Measurements from ENCODE around the gene PCK1. TPM values are rescaled to one million over a fixed set of nuclear protein-coding genes. Genes with fewer than 3 reads are reported as not detected.

The PCK1 gene
- total and polyA plus RNA-seq, 2 donors (not counting 3 experiments of a cell fraction or from before 2014, with no cell fraction given) = not detected

- Histone ChIP-seq H3K27ac (ENCODE audit: insufficient read depth, low read depth, low read length) (no peak overlapping the region), H2AFZ (ENCODE audit: low read depth, low read length) (no peak overlapping the region), H3K4me3 (replicated peaks in 1 of 3; ENCODE audit: insufficient read depth in 1 of 3, low read depth in 1 of 3, low read length in 3 of 3) (no peak overlapping the region), H3K79me2 (ENCODE audit: control insufficient read depth, insufficient read depth, low read length) (no peaks in the 10 kb centered on the region), H3K4me2 (ENCODE audit: insufficient read depth, low read length) (no peak overlapping the region), H3K4me1 (ENCODE audit: control insufficient read depth, extremely low read depth, insufficient read depth, low read length) (no peaks in the 10 kb centered on the region), H3K27me3 (ENCODE audit: control insufficient read depth in 2 of 2, insufficient read depth in 2 of 2, low read length in 2 of 2) (peaks cover 2% of the 10 kb centered on the region in 2 experiments), H4K20me1 (replicated peaks; ENCODE audit: control insufficient read depth, extremely low read depth, insufficient read depth, low read length) (no peaks in the 10 kb centered on the region), H3K36me3 (ENCODE audit: control insufficient read depth in 2 of 2, extremely low read depth in 1 of 2, insufficient read depth in 2 of 2, low read length in 2 of 2) (no peaks in the 10 kb centered on the region), H3K9ac (replicated peaks; ENCODE audit: extremely low read depth, insufficient read depth, low read length) (no peak overlapping the region), H3K9me1 (replicated peaks; ENCODE audit: control insufficient read depth, extremely low read depth, insufficient read depth, low read length) (no peaks in the 10 kb centered on the region), H3K9me3 (replicated peaks; ENCODE audit: control insufficient read depth, insufficient read depth, low read length) (no peaks in the 10 kb centered on the region)
- CTCF ChIA-PET = interaction anchor here (0.8 to 6.3 kb wide), 5 partner anchors 24 to 611 kb away, joined by 4 to 54 read pairs (median 48); no protein-coding TSS in a partner anchor
- DNase-seq (ENCODE audit: low read depth, low spot score) (no peak), FAIRE-seq (no peak)
- TF ChIP-seq POLR2AphosphoS5 (IDR thresholded peaks at IDR 0.05; ENCODE audit: insufficient read depth, low read depth, low read length) (no peak), GATA2 (IDR thresholded peaks at IDR 0.05; ENCODE audit: insufficient read depth, insufficient read length, low read depth, low read length) (no peak), EZH2 (IDR thresholded peaks at IDR 0.05; ENCODE audit: borderline replicate concordance, low read depth, low read length, severe bottlenecking) (no peak), MYC (IDR thresholded peaks at IDR 0.05; ENCODE audit: low read depth, low read length) (no peak), CTCF (IDR thresholded peaks at IDR 0.05; ENCODE audit: extremely low read depth in 1 of 2, insufficient read depth in 1 of 2, low read depth in 1 of 2, low read length in 2 of 2) (no peak), FOS (IDR thresholded peaks at IDR 0.05; ENCODE audit: borderline replicate concordance, insufficient read depth, low read length) (no peak), MAX (IDR thresholded peaks at IDR 0.05; ENCODE audit: insufficient read depth, insufficient read length) (no peak), JUN (IDR thresholded peaks at IDR 0.05; ENCODE audit: borderline replicate concordance, insufficient read depth, insufficient read length, low read depth) (no peak), POLR2A (IDR thresholded peaks at IDR 0.05; ENCODE audit: low read depth, low read length) (no peak)
- POLR2A ChIA-PET = no interaction called here
- BruUV-seq (replicated peaks) = no TSS peak
- dilution Hi-C loops (cut with MboI; ENCODE audit: extremely low pct_ligation_motif_present, low sequenced_read_pairs) (no loop called here), intact Hi-C loops (cut with micrococcal nuclease) (loop anchor here (5.0 kb wide), 1 partner anchor 594 kb away; no protein-coding TSS in a partner anchor)
Observed at GRCh38 chr20:57598060-57598459, 37.1 kb downstream of the PCK1 start.

Data from endothelial cell of umbilical vein (primary cell).